ENCODE measurements around the gene CD27. TPM values are rescaled to one million over a fixed set of nuclear protein-coding genes. Genes with fewer than 3 reads are reported as not detected.
A peak's percentile ranks its signal among the peaks of the same experiment; 100 is the strongest.
"Not testable (repeated sequence)": the region's sequence is repeated elsewhere in the genome, so short reads cannot be mapped to it uniquely, and the experiment has no call there.

The CD27 gene
- total RNA-seq, 1 donor = not detected

GRCh38 chr12:6492838-6493496 lies 48.2 kb downstream of the CD27 start, which contains the start of gene MRPL51:
Gene MRPL51, minus strand, starts transcription at chr12:6493262. Its CDS starts 126 bp downstream, at chr12:6493136.
- Histone ChIP-seq H3K27me3 (ENCODE audit: insufficient read depth, low read length) (no peaks in the 10 kb centered on the region), H3K9me3 (ENCODE audit: low read depth, low read length) (no peaks in the 10 kb centered on the region), H2AFZ (ENCODE audit: low read length) (peak within 1 kb of the TSS; percentile 95), H3K4me1 (ENCODE audit: insufficient read depth, low read length) (peaks cover 21% of the 10 kb centered on the region), H4K20me1 (ENCODE audit: insufficient read depth, low read length) (no peaks in the 10 kb centered on the region), H3K4me2 (ENCODE audit: insufficient read depth, low read length) (peak within 1 kb of the TSS; percentile 100), H3K36me3 (ENCODE audit: insufficient read depth, low read length) (peaks cover 23% of the 10 kb centered on the region), H3K4me3 (ENCODE audit: insufficient read depth, low read length) (peak within 1 kb of the TSS; percentile 81), H3K27ac (ENCODE audit: low read depth, low read length) (peak within 1 kb of the TSS; percentile 97), H3K79me2 (ENCODE audit: insufficient read depth, low read length) (peaks cover 47% of the 10 kb centered on the region)
- TF ChIP-seq CTCF (IDR thresholded peaks at IDR 0.05; ENCODE audit: extremely low read depth, low read depth, low read length) = no peak
- DNase-seq (ENCODE audit: insufficient read length, low spot score, missing footprints) = peak; percentile 97

GRCh38 chr12:6493497-6494257 lies 48.9 kb downstream of the CD27 start, which contains the start of gene NCAPD2:
Gene NCAPD2, plus strand, starts transcription at chr12:6494102. Its CDS starts 997 bp downstream, at chr12:6495099.
- H3K9me3 ChIP-seq (ENCODE audit: low read depth, low read length) = no peaks in the 10 kb centered on the region
- no peaks in the 10 kb centered on the region for H3K27me3 ChIP-seq (ENCODE audit: insufficient read depth, low read length)
- peak within 1 kb of the TSS; percentile 81 for H3K4me3 ChIP-seq (ENCODE audit: insufficient read depth, low read length)
- peak within 1 kb of the TSS; percentile 97 for H3K27ac ChIP-seq (ENCODE audit: low read depth, low read length)
- TF ChIP-seq CTCF (IDR thresholded peaks at IDR 0.05; ENCODE audit: extremely low read depth, low read depth, low read length) = no peak
- peaks cover 48% of the 10 kb centered on the region for H3K79me2 ChIP-seq (ENCODE audit: insufficient read depth, low read length)
- H4K20me1 ChIP-seq (ENCODE audit: insufficient read depth, low read length) = no peaks in the 10 kb centered on the region
- H3K36me3 ChIP-seq (ENCODE audit: insufficient read depth, low read length) = peaks cover 23% of the 10 kb centered on the region
- peak within 1 kb of the TSS; percentile 100 for H3K4me2 ChIP-seq (ENCODE audit: insufficient read depth, low read length)
- H3K4me1 ChIP-seq (ENCODE audit: insufficient read depth, low read length) = peaks cover 21% of the 10 kb centered on the region
- DNase-seq (ENCODE audit: insufficient read length, low spot score, missing footprints) = peak; percentile 97
- peak within 1 kb of the TSS; percentile 95 for H2AFZ ChIP-seq (ENCODE audit: low read length)

- peak; percentile 22 for TF ChIP-seq CTCF (IDR thresholded peaks at IDR 0.05; ENCODE audit: extremely low read depth, low read depth, low read length)
- peaks cover 29% of the 10 kb centered on the region for H3K36me3 ChIP-seq (ENCODE audit: insufficient read depth, low read length)
Observed at GRCh38 chr12:6494258-6494743, 49.5 kb downstream of the CD27 start.

GRCh38 chr12:6494968-6495367 lies 50.2 kb downstream of the CD27 start:
- Histone ChIP-seq H3K4me3 (ENCODE audit: insufficient read depth, low read length) (peak overlapping the region; percentile 81), H3K27ac (ENCODE audit: low read depth, low read length) (peak overlapping the region; percentile 55), H3K27me3 (ENCODE audit: insufficient read depth, low read length) (no peaks in the 10 kb centered on the region), H2AFZ (ENCODE audit: low read length) (peak overlapping the region; percentile 88), H3K4me1 (ENCODE audit: insufficient read depth, low read length) (peaks cover 21% of the 10 kb centered on the region), H3K79me2 (ENCODE audit: insufficient read depth, low read length) (peaks cover 50% of the 10 kb centered on the region), H3K36me3 (ENCODE audit: insufficient read depth, low read length) (peaks cover 30% of the 10 kb centered on the region), H4K20me1 (ENCODE audit: insufficient read depth, low read length) (no peaks in the 10 kb centered on the region), H3K9me3 (ENCODE audit: low read depth, low read length) (no peaks in the 10 kb centered on the region), H3K4me2 (ENCODE audit: insufficient read depth, low read length) (peak overlapping the region; percentile 100)
- DNase-seq (ENCODE audit: insufficient read length, low spot score, missing footprints) = no peak
- no peak for TF ChIP-seq CTCF (IDR thresholded peaks at IDR 0.05; ENCODE audit: extremely low read depth, low read depth, low read length)

More at GRCh38 chr12:6494258-6494743, 49.5 kb downstream of the CD27 start:
- DNase-seq (ENCODE audit: insufficient read length, low spot score, missing footprints) = no peak
- H3K9me3 ChIP-seq (ENCODE audit: low read depth, low read length) = no peaks in the 10 kb centered on the region
- H3K4me1 ChIP-seq (ENCODE audit: insufficient read depth, low read length) = peaks cover 21% of the 10 kb centered on the region
- no peaks in the 10 kb centered on the region for H4K20me1 ChIP-seq (ENCODE audit: insufficient read depth, low read length)
- H3K4me3 ChIP-seq (ENCODE audit: insufficient read depth, low read length) = peak overlapping the region; percentile 81
- no peaks in the 10 kb centered on the region for H3K27me3 ChIP-seq (ENCODE audit: insufficient read depth, low read length)
- peak overlapping the region; percentile 55 for H3K27ac ChIP-seq (ENCODE audit: low read depth, low read length)
- peak overlapping the region; percentile 88 for H2AFZ ChIP-seq (ENCODE audit: low read length)
- H3K4me2 ChIP-seq (ENCODE audit: insufficient read depth, low read length) = peak overlapping the region; percentile 100
- H3K79me2 ChIP-seq (ENCODE audit: insufficient read depth, low read length) = peaks cover 48% of the 10 kb centered on the region

- Histone ChIP-seq H3K79me2 (ENCODE audit: insufficient read depth, low read length) (peaks cover 62% of the 10 kb centered on the region), H3K4me1 (ENCODE audit: insufficient read depth, low read length) (peaks cover 16% of the 10 kb centered on the region), H3K36me3 (ENCODE audit: insufficient read depth, low read length) (peaks cover 36% of the 10 kb centered on the region)
- H3K27ac ChIP-seq (ENCODE audit: low read depth, low read length); H3K4me3 ChIP-seq (ENCODE audit: insufficient read depth, low read length); H3K27me3 ChIP-seq (ENCODE audit: insufficient read depth, low read length); H4K20me1 ChIP-seq (ENCODE audit: insufficient read depth, low read length); H3K9me3 ChIP-seq (ENCODE audit: low read depth, low read length); H3K4me2 ChIP-seq (ENCODE audit: insufficient read depth, low read length); DNase-seq (ENCODE audit: insufficient read length, low spot score, missing footprints); H2AFZ ChIP-seq (ENCODE audit: low read length): not testable (repeated sequence)
Observed at GRCh38 chr12:6497291-6497690, 52.5 kb downstream of the CD27 start.

All from osteoblast (primary cell).